Endothelial cell of umbilical vein (primary cell): ENCODE data around the gene TMEM175. TPM values are rescaled to one million over a fixed set of nuclear protein-coding genes. Genes with fewer than 3 reads are reported as not detected.

Experiments
- BruUV-seq: library from RNA; stranded (reverse); fragments of 400-500 nt; replicated peaks from 2 replicates; lab custom pipeline; 2021; lab: Mats Ljungman, UMichigan
- CTCF ChIA-PET: fragments of 300-600, 350-600 bp; sonication (Branson Sonifier 250); formaldehyde crosslinking; loops from one replicate; lab custom pipeline; 2021; ENCODE audit warnings: antibody characterized with exemption, inconsistent platforms; lab: Charles Lee
- POLR2A ChIA-PET: fragments of 300-600, 350-600 bp; sonication (Branson Sonifier 250); formaldehyde crosslinking; loops from one replicate; lab custom pipeline; 2021; ENCODE audit warnings: antibody characterized with exemption, inconsistent platforms; lab: Charles Lee
- DNase-seq: peaks from one replicate; pipeline ENCODE4 v3.0.0-alpha.2; 2011; ENCODE audit warnings: low read depth, low spot score
- FAIRE-seq: peaks from 2 replicates; lab custom pipeline; 2011; peaks lifted over from hg19 to GRCh38; lab: Jason Lieb, UNC
- H2AFZ ChIP-seq: 2 replicates; pipeline ENCODE4 v1.6.0; 2012; ENCODE audit warnings: low read depth, low read length, control low read depth, inconsistent platforms
- H3K27ac ChIP-seq: 2 replicates; pipeline ENCODE4 v1.5.1; 2011; ENCODE audit warnings: low read depth, mild to moderate bottlenecking, control low read depth, low read length, moderate library complexity; ENCODE audit not compliant: insufficient read depth
- H3K27me3 ChIP-seq, 2 experiments: 2 replicates each; pipeline versions ENCODE4 v1.6.0 to v1.6.1; 2011; ENCODE audit warnings: low read length in 2 of 2, mixed read lengths in 1 of 2; ENCODE audit not compliant: control insufficient read depth in 2 of 2, insufficient read depth in 2 of 2
- H3K36me3 ChIP-seq, 2 experiments: 2 replicates in 1 of 2; 3 replicates in 1 of 2; pipeline ENCODE4 v1.5.1; 2011; ENCODE audit warnings: low read length in 2 of 2, mild to moderate bottlenecking in 1 of 2, moderate library complexity in 1 of 2; ENCODE audit not compliant: control insufficient read depth in 2 of 2, insufficient read depth in 2 of 2; ENCODE audit errors: extremely low read depth in 1 of 2
- H3K4me1 ChIP-seq: 3 replicates; pipeline ENCODE4 v1.5.1; 2011; ENCODE audit warnings: mild to moderate bottlenecking, low read length; ENCODE audit not compliant: control insufficient read depth, insufficient read depth; ENCODE audit errors: extremely low read depth
- H3K4me2 ChIP-seq: 2 replicates; pipeline ENCODE4 v1.6.1; 2011; ENCODE audit warnings: low read length, control low read depth, mixed read lengths; ENCODE audit not compliant: insufficient read depth
- H3K4me3 ChIP-seq, 3 experiments: fragments of 200-600 bp in 1 of 3; sonication (generic), shearing (Covaris generic) in 1 of 3; replicated peaks in 1 of 3; 2 replicates each; pipeline ENCODE4 v1.5.1; 2011 to 2016; ENCODE audit warnings: control low read depth in 3 of 3, low read length in 3 of 3, mild to moderate bottlenecking in 2 of 3, inconsistent platforms in 1 of 3, low read depth in 1 of 3, moderate library complexity in 1 of 3; ENCODE audit not compliant: insufficient read depth in 1 of 3
- H3K79me2 ChIP-seq: 2 replicates; pipeline ENCODE4 v1.6.0; 2012; ENCODE audit warnings: low read length, inconsistent platforms; ENCODE audit not compliant: control insufficient read depth, insufficient read depth
- H3K9ac ChIP-seq: replicated peaks from 2 replicates; pipeline ENCODE3; 2011; ENCODE audit warnings: low read length, control low read depth; ENCODE audit not compliant: insufficient read depth; ENCODE audit errors: extremely low read depth
- H3K9me1 ChIP-seq: replicated peaks from 3 replicates; pipeline ENCODE4 v1.6.0; 2011; ENCODE audit warnings: mild to moderate bottlenecking, low read length; ENCODE audit not compliant: control insufficient read depth, insufficient read depth; ENCODE audit errors: extremely low read depth
- H3K9me3 ChIP-seq: replicated peaks from 2 replicates; pipeline ENCODE4 v1.5.1; 2012; ENCODE audit warnings: low read length, inconsistent platforms; ENCODE audit not compliant: control insufficient read depth, insufficient read depth
- H4K20me1 ChIP-seq: replicated peaks from 2 replicates; pipeline ENCODE3; 2011; ENCODE audit warnings: mild to moderate bottlenecking, low read length; ENCODE audit not compliant: control insufficient read depth, insufficient read depth; ENCODE audit errors: extremely low read depth
- EZH2 ChIP-seq: IDR thresholded peaks from 2 replicates; pipeline ENCODE4 v1.6.1; 2012; ENCODE audit warnings: borderline replicate concordance, low read depth, mild to moderate bottlenecking, moderate library complexity, low read length, inconsistent platforms; ENCODE audit not compliant: severe bottlenecking
- FOS ChIP-seq: IDR thresholded peaks from 2 replicates; pipeline ENCODE4 v1.6.1; 2011; ENCODE audit warnings: mild to moderate bottlenecking, low read length, moderate library complexity, borderline replicate concordance; ENCODE audit not compliant: insufficient read depth
- GATA2 ChIP-seq: IDR thresholded peaks from 2 replicates; pipeline ENCODE4 v1.7.0; 2011; ENCODE audit warnings: low read depth, mild to moderate bottlenecking, moderate library complexity, mixed read lengths, low read length; ENCODE audit not compliant: insufficient read length, insufficient read depth
- JUN ChIP-seq: IDR thresholded peaks from 2 replicates; pipeline ENCODE4 v1.6.1; 2011; ENCODE audit warnings: borderline replicate concordance, low read depth; ENCODE audit not compliant: insufficient read length, insufficient read depth
- MAX ChIP-seq: IDR thresholded peaks from 2 replicates; pipeline ENCODE4 v1.6.1; 2011; ENCODE audit not compliant: insufficient read depth, insufficient read length
- MYC ChIP-seq: IDR thresholded peaks from one replicate; pipeline ENCODE4 v1.6.1; 2011; ENCODE audit warnings: mild to moderate bottlenecking, low read depth, low read length
- POLR2A ChIP-seq: IDR thresholded peaks from 2 replicates; pipeline ENCODE4 v1.6.1; 2012; ENCODE audit warnings: low read depth, mild to moderate bottlenecking, control low read depth, low read length
- POLR2AphosphoS5 ChIP-seq: IDR thresholded peaks from 2 replicates; pipeline ENCODE4 v1.6.1; 2012; ENCODE audit warnings: low read depth, mild to moderate bottlenecking, control low read depth, low read length, moderate library complexity; ENCODE audit not compliant: insufficient read depth
- dilution Hi-C: fragments of 300-500 bp; cut with MboI; formaldehyde crosslinking; loops from one replicate; pipeline ENCODE4 v1.15.0; 2019; ENCODE audit warnings: low sequenced_read_pairs; ENCODE audit not compliant: extremely low pct_ligation_motif_present
- intact Hi-C: fragments of 100-400 bp; cut with micrococcal nuclease; formaldehyde crosslinking; loops from one replicate; pipeline ENCODE4 v1.10.0; 2022
- polyA plus RNA-seq, 4 experiments: library from polyadenylated mRNA; depleted of rRNA in 3 of 4; stranded (reverse) in 3 of 4; unstranded in 1 of 4; fragments of >200 nt; gene quantifications; 2 replicates each; pipeline versions ENCODE4 v1.2.1 to v1.2.3, GENCODE V29; 2011 to 2012; ENCODE audit warnings: missing spikeins in 1 of 4
- total RNA-seq: library from RNA; stranded (reverse); gene quantifications from 2 replicates; pipeline ENCODE4 v1.2.3, GENCODE V29; 2021
- TF ChIP-seq, protein P1 (sequence below), 2 donors: IDR thresholded peaks; 1 replicate in 1 of 2; 2 replicates in 1 of 2; pipeline ENCODE4 v1.5.1; 2011; ENCODE audit warnings: low read length in 2 of 2, mild to moderate bottlenecking in 2 of 2, moderate library complexity in 2 of 2, control low read depth in 1 of 2, inconsistent platforms in 1 of 2, low read depth in 1 of 2; ENCODE audit not compliant: insufficient read depth in 1 of 2; ENCODE audit errors: extremely low read depth in 1 of 2

The TMEM175 gene
- total and polyA plus RNA-seq, 2 donors (not counting 3 experiments of a cell fraction or from before 2014, with no cell fraction given) = 21.9 to 80.1 TPM

- peaks cover 4 to 12% of the 10 kb centered on the region in 2 experiments for H3K36me3 ChIP-seq
- DNase-seq = no peak
- H3K9ac ChIP-seq = no peak overlapping the region
- peaks cover 8% of the 10 kb centered on the region for H3K4me1 ChIP-seq
- BruUV-seq = no TSS peak
- no peak overlapping the region for H2AFZ ChIP-seq
- no peak for TF ChIP-seq MAX
- no peak for TF ChIP-seq GATA2
- TF ChIP-seq JUN = no peak
- no peak for TF ChIP-seq EZH2
- TF ChIP-seq POLR2AphosphoS5 = no peak
- TF ChIP-seq POLR2A = no peak
- no peak for TF ChIP-seq FOS
- no peak for TF ChIP-seq MYC
- TF ChIP-seq, protein P1, sequence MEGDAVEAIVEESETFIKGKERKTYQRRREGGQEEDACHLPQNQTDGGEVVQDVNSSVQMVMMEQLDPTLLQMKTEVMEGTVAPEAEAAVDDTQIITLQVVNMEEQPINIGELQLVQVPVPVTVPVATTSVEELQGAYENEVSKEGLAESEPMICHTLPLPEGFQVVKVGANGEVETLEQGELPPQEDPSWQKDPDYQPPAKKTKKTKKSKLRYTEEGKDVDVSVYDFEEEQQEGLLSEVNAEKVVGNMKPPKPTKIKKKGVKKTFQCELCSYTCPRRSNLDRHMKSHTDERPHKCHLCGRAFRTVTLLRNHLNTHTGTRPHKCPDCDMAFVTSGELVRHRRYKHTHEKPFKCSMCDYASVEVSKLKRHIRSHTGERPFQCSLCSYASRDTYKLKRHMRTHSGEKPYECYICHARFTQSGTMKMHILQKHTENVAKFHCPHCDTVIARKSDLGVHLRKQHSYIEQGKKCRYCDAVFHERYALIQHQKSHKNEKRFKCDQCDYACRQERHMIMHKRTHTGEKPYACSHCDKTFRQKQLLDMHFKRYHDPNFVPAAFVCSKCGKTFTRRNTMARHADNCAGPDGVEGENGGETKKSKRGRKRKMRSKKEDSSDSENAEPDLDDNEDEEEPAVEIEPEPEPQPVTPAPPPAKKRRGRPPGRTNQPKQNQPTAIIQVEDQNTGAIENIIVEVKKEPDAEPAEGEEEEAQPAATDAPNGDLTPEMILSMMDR (IDR thresholded peaks at IDR 0.05; ENCODE audit: extremely low read depth in 1 of 2, insufficient read depth in 1 of 2, low read depth in 1 of 2, low read length in 2 of 2) = no peak
- dilution Hi-C loops (no loop called here), intact Hi-C loops (no loop called here)
- FAIRE-seq = no peak
- ChIA-PET POLR2A (no interaction called here), CTCF (no interaction called here)
- H3K27ac ChIP-seq = no peak overlapping the region
- H3K4me2 ChIP-seq = no peak overlapping the region
- no peaks in the 10 kb centered on the region for H3K9me1 ChIP-seq
- H3K79me2 ChIP-seq = peaks cover 17% of the 10 kb centered on the region
- H3K27me3 ChIP-seq = no peaks in the 10 kb centered on the region
- H3K9me3 ChIP-seq = no peaks in the 10 kb centered on the region
- H4K20me1 ChIP-seq = no peaks in the 10 kb centered on the region
- no peak overlapping the region for H3K4me3 ChIP-seq
Observed at GRCh38 chr4:909131-909571, 23.1 kb upstream of the TMEM175 start.
